G401 (cell line): Measurements from ENCODE around the gene ELP1. TPM values are rescaled to one million over a fixed set of nuclear protein-coding genes. Genes with fewer than 3 reads are reported as not detected.
"Not testable (repeated sequence)": the region's sequence is repeated elsewhere in the genome, so short reads cannot be mapped to it uniquely, and the experiment has no call there.

Experiments
- DNase-seq: peaks from one replicate; pipeline ENCODE4 v3.0.0-alpha.2; 2015; ENCODE audit warnings: low spot score
- in situ Hi-C: cut with HindIII; loops from 2 replicates; pipeline ENCODE4 v1.10.0; 2016; ENCODE audit warnings: low sequenced_read_pairs, mixed read lengths
- total RNA-seq: library from RNA; depleted of rRNA; stranded (reverse); fragments of >200 nt; shearing (Covaris generic); gene quantifications from 2 replicates; pipeline ENCODE4 v1.2.3, GENCODE V29; 2014; rRNA removed

The ELP1 gene
- 26.3 and 54.7 TPM in 2 replicates for total RNA-seq

- peak; percentile 92 for DNase-seq
- in situ Hi-C loops, result no loop called here
Measured at GRCh38 chr9:108933718-108934322, at the start of gene ELP1. TSS of gene ELP1 (minus strand) at chr9:108934124. CDS start at chr9:108931146, 2,978 bp downstream.

GRCh38 chr9:108980893-108981292 lies 47.0 kb upstream of the ELP1 start:
- in situ Hi-C loops, result no loop called here
- DNase-seq, result no peak

- DNase-seq, result no peak
- in situ Hi-C loops, result no loop called here
Measured at GRCh38 chr9:108978205-108978604, 44.3 kb upstream of the ELP1 start.

GRCh38 chr9:108973895-108974294 lies 40.0 kb upstream of the ELP1 start:
- no peak for DNase-seq
- in situ Hi-C loops, result no loop called here

GRCh38 chr9:108972626-108973209 lies 38.8 kb upstream of the ELP1 start:
- in situ Hi-C loops, result no loop called here
- no peak for DNase-seq

GRCh38 chr9:108972186-108972585 lies 38.3 kb upstream of the ELP1 start:
- DNase-seq, result no peak

GRCh38 chr9:108971392-108971791 lies 37.5 kb upstream of the ELP1 start:
- DNase-seq, in situ Hi-C loops: not testable (repeated sequence)

More at GRCh38 chr9:108972186-108972585, 38.3 kb upstream of the ELP1 start:
- in situ Hi-C loops, result no loop called here

GRCh38 chr9:108967916-108968315 lies 34.0 kb upstream of the ELP1 start:
- in situ Hi-C loops, result loop anchor here (5.0 kb wide), 1 partner anchor 34 kb away; no protein-coding TSS in a partner anchor
- peak; percentile 43 for DNase-seq

- DNase-seq, result peak; percentile 5
- in situ Hi-C loops, result no loop called here
Measured at GRCh38 chr9:108963459-108964143, 29.7 kb upstream of the ELP1 start.

- in situ Hi-C loops, result no loop called here
- DNase-seq, result no peak
Measured at GRCh38 chr9:108961151-108961550, 27.2 kb upstream of the ELP1 start.

GRCh38 chr9:108960331-108960730 lies 26.4 kb upstream of the ELP1 start:
- in situ Hi-C loops, result no loop called here
- no peak for DNase-seq

- no peak for DNase-seq
- in situ Hi-C loops, result no loop called here
Measured at GRCh38 chr9:108956631-108957026, 22.7 kb upstream of the ELP1 start.

GRCh38 chr9:108956022-108956630 lies 22.2 kb upstream of the ELP1 start:
- in situ Hi-C loops, result no loop called here

GRCh38 chr9:108953983-108954574 lies 20.2 kb upstream of the ELP1 start:
- DNase-seq, result peak; percentile 85
- in situ Hi-C loops, result no loop called here

More at GRCh38 chr9:108956022-108956630, 22.2 kb upstream of the ELP1 start:
- no peak for DNase-seq

GRCh38 chr9:108951578-108951977 lies 17.7 kb upstream of the ELP1 start:
- no peak for DNase-seq
- in situ Hi-C loops, result no loop called here

GRCh38 chr9:108950168-108950567 lies 16.2 kb upstream of the ELP1 start:
- in situ Hi-C loops, result no loop called here
- DNase-seq, result no peak

GRCh38 chr9:108939975-108940374 lies 6.1 kb upstream of the ELP1 start:
- DNase-seq, result no peak
- in situ Hi-C loops, result no loop called here

- in situ Hi-C loops, result no loop called here
- no peak for DNase-seq
Measured at GRCh38 chr9:108937561-108938305, 3.8 kb upstream of the ELP1 start.

GRCh38 chr9:108934323-108934893 lies 484 bp upstream of the ELP1 start, which contains the start of gene ABITRAM:
TSS of gene ABITRAM (plus strand) at chr9:108934400. CDS start at chr9:108934487, 87 bp downstream.
- DNase-seq, result peak; percentile 82
- in situ Hi-C loops, result no loop called here
